Measurements from ENCODE around the gene SRGAP3.

Gene SRGAP3

DNA sequence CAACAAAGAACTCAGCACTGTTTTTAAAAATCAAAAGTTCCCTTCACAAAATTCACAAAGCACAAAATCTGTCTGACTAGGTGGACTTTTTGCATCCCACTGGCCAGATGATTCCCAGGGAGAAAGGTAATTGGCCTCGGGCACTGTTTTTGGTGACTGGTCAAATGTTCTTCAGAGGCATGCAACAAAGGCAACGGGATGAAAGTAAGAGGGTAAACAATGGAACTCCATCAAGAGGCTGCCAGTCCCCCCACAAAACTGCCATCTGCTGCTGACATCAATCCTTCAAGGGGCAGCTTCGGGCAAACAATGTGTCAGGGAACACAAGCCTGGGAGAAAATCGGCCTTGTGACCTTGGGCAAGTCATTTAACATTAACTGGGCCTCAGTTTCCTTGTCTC is 3.3 kb downstream of the SRGAP3 start:
- peaks cover 19 to 20% of the 10 kb centered on the region in 2 experiments for H3K4me1 ChIP-seq (ENCODE audit: control insufficient read depth in 1 of 2, insufficient read depth in 1 of 2, low read depth in 1 of 2, low read length in 1 of 2)
- H3K9me3 ChIP-seq = no peaks in the 10 kb centered on the region
- H3K36me3 ChIP-seq = no peaks in the 10 kb centered on the region
- H3K4me3 ChIP-seq (ENCODE audit: low read depth in 1 of 2, low read length in 1 of 2) = no peak overlapping the region
- peaks cover 18% of the 10 kb centered on the region for H3K27me3 ChIP-seq
- TF ChIP-seq, protein P1, sequence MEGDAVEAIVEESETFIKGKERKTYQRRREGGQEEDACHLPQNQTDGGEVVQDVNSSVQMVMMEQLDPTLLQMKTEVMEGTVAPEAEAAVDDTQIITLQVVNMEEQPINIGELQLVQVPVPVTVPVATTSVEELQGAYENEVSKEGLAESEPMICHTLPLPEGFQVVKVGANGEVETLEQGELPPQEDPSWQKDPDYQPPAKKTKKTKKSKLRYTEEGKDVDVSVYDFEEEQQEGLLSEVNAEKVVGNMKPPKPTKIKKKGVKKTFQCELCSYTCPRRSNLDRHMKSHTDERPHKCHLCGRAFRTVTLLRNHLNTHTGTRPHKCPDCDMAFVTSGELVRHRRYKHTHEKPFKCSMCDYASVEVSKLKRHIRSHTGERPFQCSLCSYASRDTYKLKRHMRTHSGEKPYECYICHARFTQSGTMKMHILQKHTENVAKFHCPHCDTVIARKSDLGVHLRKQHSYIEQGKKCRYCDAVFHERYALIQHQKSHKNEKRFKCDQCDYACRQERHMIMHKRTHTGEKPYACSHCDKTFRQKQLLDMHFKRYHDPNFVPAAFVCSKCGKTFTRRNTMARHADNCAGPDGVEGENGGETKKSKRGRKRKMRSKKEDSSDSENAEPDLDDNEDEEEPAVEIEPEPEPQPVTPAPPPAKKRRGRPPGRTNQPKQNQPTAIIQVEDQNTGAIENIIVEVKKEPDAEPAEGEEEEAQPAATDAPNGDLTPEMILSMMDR (IDR thresholded peaks at IDR 0.05) = no peak
- no peak overlapping the region for H3K27ac ChIP-seq

DNA sequence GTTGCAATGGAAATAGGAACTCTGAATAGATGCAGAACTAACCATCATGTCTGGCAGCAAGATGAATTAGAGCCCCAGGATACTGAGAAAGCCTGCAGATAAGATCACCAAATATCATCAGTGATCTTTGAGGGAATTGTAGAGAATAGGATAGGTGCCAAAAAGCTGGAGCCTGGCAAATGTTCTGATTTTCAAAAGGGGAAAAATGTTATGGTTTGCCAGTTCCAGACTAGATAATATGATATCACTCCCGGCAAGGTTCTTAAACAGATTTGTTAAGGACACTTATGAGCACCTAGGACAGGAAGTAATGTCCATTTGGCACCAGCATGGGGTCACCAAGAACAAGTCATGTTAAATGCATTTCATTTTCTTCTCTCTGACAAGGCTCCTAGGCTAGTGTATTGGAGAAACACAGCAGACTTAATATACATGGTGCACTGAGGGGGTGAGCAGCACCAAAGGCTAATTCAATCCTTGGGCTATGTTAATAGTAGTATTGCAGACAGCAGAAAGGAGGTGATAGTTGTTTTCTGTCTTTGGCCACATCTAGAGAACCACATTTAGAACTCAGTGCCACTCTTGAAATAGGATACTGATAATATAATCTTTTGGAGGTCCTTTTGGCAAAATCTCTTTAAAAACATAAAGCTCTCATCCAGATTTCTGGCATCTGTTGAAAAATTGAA is 4.8 kb downstream of the SRGAP3 start:
- no peak overlapping the region for H3K4me3 ChIP-seq (ENCODE audit: low read depth in 1 of 2, low read length in 1 of 2)
- H3K9me3 ChIP-seq = no peaks in the 10 kb centered on the region
- H3K36me3 ChIP-seq = no peaks in the 10 kb centered on the region
- TF ChIP-seq, protein P1 (IDR thresholded peaks at IDR 0.05) = no peak
- H3K4me1 ChIP-seq (ENCODE audit: control insufficient read depth in 1 of 2, insufficient read depth in 1 of 2, low read depth in 1 of 2, low read length in 1 of 2) = peaks cover 12% of the 10 kb centered on the region in 2 experiments
- H3K27me3 ChIP-seq = peaks cover 18% of the 10 kb centered on the region
- H3K27ac ChIP-seq = no peak overlapping the region

DNA sequence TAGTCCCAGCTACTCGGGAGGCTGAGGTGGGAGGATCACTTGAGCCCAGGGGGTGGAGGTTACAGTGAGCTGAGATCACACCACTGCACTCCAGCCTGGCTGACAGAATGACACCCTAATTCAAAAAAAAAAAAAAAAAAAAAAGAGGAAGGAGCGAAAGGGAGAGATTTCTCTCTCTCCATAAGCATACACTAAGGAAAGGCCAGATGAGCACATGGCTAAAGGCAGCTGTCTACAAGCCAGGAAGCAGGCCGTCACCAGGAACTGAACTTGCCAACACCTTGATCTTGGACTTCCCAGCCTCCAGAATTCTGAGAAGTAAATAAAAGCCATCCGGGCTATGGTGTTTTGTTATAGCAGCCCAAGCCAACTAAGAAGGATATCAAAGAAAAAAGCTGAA is 7.5 kb downstream of the SRGAP3 start:
- TF ChIP-seq, protein P1 (IDR thresholded peaks at IDR 0.05) = no peak
- H3K27me3 ChIP-seq = no peaks in the 10 kb centered on the region

DNA sequence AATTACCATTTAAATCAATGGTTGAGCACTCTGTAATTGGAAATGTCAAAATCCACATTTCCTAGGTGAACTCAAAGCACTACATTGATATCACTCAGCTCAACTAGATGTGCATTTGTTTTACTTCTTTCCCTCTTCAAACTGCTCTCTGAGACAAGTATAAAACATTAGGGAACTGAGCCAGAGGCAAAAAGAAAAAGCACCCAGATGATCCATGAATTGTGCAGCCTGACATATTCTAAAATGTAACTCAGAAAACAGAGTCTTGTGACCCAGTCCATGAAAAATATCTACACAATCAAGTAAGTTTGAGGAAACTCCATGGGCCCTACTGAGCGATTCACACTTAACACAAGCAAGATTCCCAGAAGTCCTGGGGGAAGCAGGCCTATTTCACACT is 9.8 kb downstream of the SRGAP3 start:
- Histone ChIP-seq H3K4me3 (ENCODE audit: low read depth in 1 of 2, low read length in 1 of 2) (no peak overlapping the region), H3K9me3 (no peaks in the 10 kb centered on the region), H3K4me1 (ENCODE audit: control insufficient read depth in 1 of 2, insufficient read depth in 1 of 2, low read depth in 1 of 2, low read length in 1 of 2) (no peaks in the 10 kb centered on the region), H3K27ac (no peak overlapping the region), H3K27me3 (no peaks in the 10 kb centered on the region), H3K36me3 (no peaks in the 10 kb centered on the region)
- TF ChIP-seq, protein P1 (IDR thresholded peaks at IDR 0.05) = no peak

More for the DNA sequence above, 7.5 kb downstream of the SRGAP3 start:
- Histone ChIP-seq H3K36me3 (no peaks in the 10 kb centered on the region), H3K27ac (no peak overlapping the region), H3K4me3 (ENCODE audit: low read depth in 1 of 2, low read length in 1 of 2) (no peak overlapping the region), H3K9me3 (no peaks in the 10 kb centered on the region), H3K4me1 (ENCODE audit: control insufficient read depth in 1 of 2, insufficient read depth in 1 of 2, low read depth in 1 of 2, low read length in 1 of 2) (no peaks in the 10 kb centered on the region)

DNA sequence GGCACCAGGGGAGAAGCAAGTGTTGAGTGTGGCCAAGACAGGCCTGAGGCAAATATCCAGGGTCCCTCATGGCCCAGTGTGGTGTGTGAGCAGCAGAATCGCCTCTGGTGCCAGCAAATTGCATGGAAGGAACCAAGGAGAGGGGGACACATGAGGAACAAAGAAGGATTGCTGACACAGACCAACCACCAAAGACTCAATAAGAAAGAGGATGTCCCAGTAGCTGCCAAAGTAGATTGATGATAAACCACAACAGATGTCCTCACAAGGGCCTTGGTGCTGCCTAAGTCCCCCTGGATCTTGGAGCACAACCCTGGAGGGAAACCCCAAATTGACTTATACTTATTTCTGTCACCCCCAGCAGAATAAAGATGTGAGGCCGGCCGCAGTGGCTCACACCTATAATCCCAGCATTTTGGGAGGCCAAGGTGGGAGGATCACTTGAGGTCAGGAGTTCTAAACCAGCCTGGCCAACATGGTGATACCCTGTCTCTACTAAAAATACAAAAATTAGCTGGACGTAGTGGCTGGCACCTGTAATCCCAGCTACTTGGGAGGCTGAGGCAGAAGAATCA is 10.6 kb downstream of the SRGAP3 start:
- no peaks in the 10 kb centered on the region for H3K36me3 ChIP-seq
- no peaks in the 10 kb centered on the region for H3K4me1 ChIP-seq (ENCODE audit: control insufficient read depth in 1 of 2, insufficient read depth in 1 of 2, low read depth in 1 of 2, low read length in 1 of 2)
- TF ChIP-seq, protein P1 (IDR thresholded peaks at IDR 0.05) = no peak
- H3K4me3 ChIP-seq (ENCODE audit: low read depth in 1 of 2, low read length in 1 of 2) = no peak overlapping the region
- no peaks in the 10 kb centered on the region for H3K9me3 ChIP-seq
- H3K27me3 ChIP-seq = no peaks in the 10 kb centered on the region
- H3K27ac ChIP-seq = no peak overlapping the region
